SU-DHL-6 (cell line): ENCODE data around the gene DOCK10.

Source experiments
- H2AFZ ChIP-seq: fragments of 200-600 bp; sonication (generic); 2 replicates; pipeline ENCODE4 v1.6.1; 2014; ENCODE audit warnings: low read depth, mild to moderate bottlenecking, moderate library complexity, mixed read lengths, antibody characterized with exemption, low read length; ENCODE audit not compliant: severe bottlenecking
- H3F3A ChIP-seq: fragments of 200-600 bp; shearing (Covaris generic); 2 replicates; pipeline ENCODE4 v1.6.0; 2016; ENCODE audit warnings: antibody characterized with exemption, mild to moderate bottlenecking; ENCODE audit not compliant: insufficient read depth
- H3K27ac ChIP-seq: fragments of 200-600 bp; sonication (generic); 2 replicates; pipeline ENCODE4 v1.5.1; 2016; ENCODE audit warnings: low read depth, mild to moderate bottlenecking, low read length, moderate library complexity, mixed read lengths
- H3K27me3 ChIP-seq: fragments of 200-600 bp; sonication (generic), shearing (Covaris generic); 2 replicates; pipeline ENCODE4 v1.6.0; 2014; ENCODE audit warnings: mild to moderate bottlenecking, low read length
- H3K36me3 ChIP-seq: fragments of 200-600 bp; sonication (generic); 2 replicates; pipeline ENCODE4 v1.6.1; 2014; ENCODE audit warnings: mild to moderate bottlenecking, low read length, mixed read lengths
- H3K4me2 ChIP-seq: fragments of 300-600, 200-600 bp; shearing (Covaris generic), sonication (generic); 2 replicates; pipeline ENCODE4 v1.6.0; 2014; ENCODE audit warnings: low read length, low read depth, mild to moderate bottlenecking; ENCODE audit not compliant: poor library complexity, severe bottlenecking
- H3K4me3 ChIP-seq: fragments of 200-600 bp; sonication (generic); 2 replicates; pipeline ENCODE4 v1.5.1; 2014; ENCODE audit warnings: antibody characterized with exemption, low read length, mild to moderate bottlenecking, mixed read lengths; ENCODE audit not compliant: insufficient read depth, poor library complexity, severe bottlenecking
- H3K79me2 ChIP-seq: fragments of 200-600 bp; sonication (generic); 2 replicates; pipeline ENCODE4 v1.6.1; 2014; ENCODE audit warnings: mild to moderate bottlenecking, low read length, moderate library complexity; ENCODE audit not compliant: insufficient read depth
- H3K9ac ChIP-seq: fragments of 200-600 bp; sonication (generic); 2 replicates; pipeline ENCODE4 v1.7.0; 2014; ENCODE audit warnings: mild to moderate bottlenecking, low read length
- H3K9me2 ChIP-seq: fragments of 200-600 bp; sonication (generic); replicated peaks from 2 replicates; pipeline ENCODE4 v1.6.1; 2014; ENCODE audit warnings: low read length; ENCODE audit not compliant: insufficient read depth
- H3K9me3 ChIP-seq: fragments of 200-600 bp; sonication (generic); 2 replicates; pipeline ENCODE4 v1.6.1; 2014; ENCODE audit warnings: low read length, mixed read lengths; ENCODE audit not compliant: insufficient read depth
- H4K20me1 ChIP-seq: fragments of 200-600 bp; sonication (generic); 2 replicates; pipeline ENCODE4 v1.6.1; 2014; ENCODE audit warnings: low read depth, mild to moderate bottlenecking, antibody characterized with exemption, low read length, moderate library complexity, mixed read lengths
- CTCF ChIP-seq: fragments of 200-600 bp; sonication (generic); IDR thresholded peaks from one replicate; pipeline ENCODE4 v1.5.1; 2017; ENCODE audit warnings: antibody characterized with exemption, mild to moderate bottlenecking, low read length, moderate library complexity; ENCODE audit not compliant: insufficient read depth, poor library complexity, severe bottlenecking
- EZH2phosphoT487 ChIP-seq: fragments of 200-600 bp; sonication (generic), shearing (Covaris generic); conservative IDR thresholded peaks from 2 replicates; pipeline ENCODE4 v1.6.1; 2018; ENCODE audit warnings: mild to moderate bottlenecking, antibody characterized with exemption, low read length, moderate library complexity, mixed read lengths

DOCK10 gene

GRCh38 chr2:224860786-224861185, 181.5 kb downstream of the DOCK10 start:
- no peaks in the 10 kb centered on the region for H3F3A ChIP-seq
- H3K4me3 ChIP-seq, result no peak overlapping the region
- no peak overlapping the region for H2AFZ ChIP-seq
- no peak overlapping the region for H3K9ac ChIP-seq
- H3K9me2 ChIP-seq, result no peaks in the 10 kb centered on the region
- H3K27ac ChIP-seq, result no peak overlapping the region
- H3K4me2 ChIP-seq, result no peak overlapping the region
- H3K36me3 ChIP-seq, result no peaks in the 10 kb centered on the region
- H3K27me3 ChIP-seq, result no peaks in the 10 kb centered on the region
- H4K20me1 ChIP-seq, result no peaks in the 10 kb centered on the region
- TF ChIP-seq CTCF, result no peak
- TF ChIP-seq EZH2phosphoT487, result no peak
- no peaks in the 10 kb centered on the region for H3K79me2 ChIP-seq
- H3K9me3 ChIP-seq, result no peaks in the 10 kb centered on the region

- Histone ChIP-seq H3K27ac (no peak overlapping the region), H3K36me3 (no peaks in the 10 kb centered on the region), H3F3A (no peaks in the 10 kb centered on the region), H3K9me2 (no peaks in the 10 kb centered on the region), H2AFZ (no peak overlapping the region), H3K27me3 (no peaks in the 10 kb centered on the region), H4K20me1 (no peaks in the 10 kb centered on the region), H3K9me3 (no peaks in the 10 kb centered on the region), H3K4me2 (no peak overlapping the region), H3K79me2 (no peaks in the 10 kb centered on the region), H3K9ac (no peak overlapping the region), H3K4me3 (no peak overlapping the region)
- TF ChIP-seq EZH2phosphoT487 (no peak), CTCF (no peak)
Observed at GRCh38 chr2:224851811-224852210, 190.5 kb downstream of the DOCK10 start.

- no peak overlapping the region for H3K4me3 ChIP-seq
- H3K4me2 ChIP-seq, result no peak overlapping the region
- no peak overlapping the region for H3K9ac ChIP-seq
- H3K9me2 ChIP-seq, result no peaks in the 10 kb centered on the region
- H3F3A ChIP-seq, result no peaks in the 10 kb centered on the region
- H4K20me1 ChIP-seq, result no peaks in the 10 kb centered on the region
- no peaks in the 10 kb centered on the region for H3K36me3 ChIP-seq
- H3K27me3 ChIP-seq, result no peaks in the 10 kb centered on the region
- no peak overlapping the region for H2AFZ ChIP-seq
- H3K9me3 ChIP-seq, result no peaks in the 10 kb centered on the region
- TF ChIP-seq EZH2phosphoT487 (no peak), CTCF (no peak)
- no peak overlapping the region for H3K27ac ChIP-seq
- H3K79me2 ChIP-seq, result no peaks in the 10 kb centered on the region
Observed at GRCh38 chr2:224850081-224850480, 192.2 kb downstream of the DOCK10 start.

- Histone ChIP-seq H3K27ac (no peak overlapping the region), H3K4me2 (no peak overlapping the region)
Observed at GRCh38 chr2:224849264-224849663, 193.0 kb downstream of the DOCK10 start.

More at GRCh38 chr2:224849264-224849663, 193.0 kb downstream of the DOCK10 start:
- no peaks in the 10 kb centered on the region for H3K79me2 ChIP-seq
- no peaks in the 10 kb centered on the region for H3K9me2 ChIP-seq
- H4K20me1 ChIP-seq, result no peaks in the 10 kb centered on the region
- no peaks in the 10 kb centered on the region for H3K9me3 ChIP-seq
- no peaks in the 10 kb centered on the region for H3K27me3 ChIP-seq
- no peak overlapping the region for H3K4me3 ChIP-seq
- H3F3A ChIP-seq, result no peaks in the 10 kb centered on the region
- no peak overlapping the region for H3K9ac ChIP-seq
- H2AFZ ChIP-seq, result no peak overlapping the region
- TF ChIP-seq CTCF, result peak; percentile 31
- TF ChIP-seq EZH2phosphoT487, result no peak
- no peaks in the 10 kb centered on the region for H3K36me3 ChIP-seq
